ENCODE results near the gene CEP120.
"Not testable (repeated sequence)": the region's sequence is repeated elsewhere in the genome, so short reads cannot be mapped to it uniquely, and the experiment has no call there.

CEP120 gene

GRCh38 chr5:123423278-123424149 lies at the start of gene CEP120:
Gene CEP120 (minus strand): TSS chr5:123423403. CDS start chr5:123422998, 405 bp downstream.
- peak; percentile 97 to 100 (median 98) for DNase-seq
- intact Hi-C loops (cut with DNase I) = loop anchor here (1.0 to 2.0 kb wide), 2 partner anchors 89 to 188 kb away; partner anchors contain the start of gene CSNK1G3

GRCh38 chr5:123472150-123472924 lies 49.1 kb upstream of the CEP120 start:
- no peak for DNase-seq
- intact Hi-C loops (cut with DNase I) = no loop called here

- DNase-seq = no peak
- intact Hi-C loops (cut with DNase I) = no loop called here
These were observed 48.2 kb upstream of the CEP120 start for GRCh38 chr5:123471385-123471784.

- intact Hi-C loops (cut with DNase I); DNase-seq: not testable (repeated sequence)
These were observed 43.6 kb upstream of the CEP120 start for GRCh38 chr5:123466839-123467238.

GRCh38 chr5:123460296-123460729 lies 37.1 kb upstream of the CEP120 start:
- intact Hi-C loops (cut with DNase I) = no loop called here
- DNase-seq = no peak

- intact Hi-C loops (cut with DNase I); DNase-seq: not testable (repeated sequence)
These were observed 35.8 kb upstream of the CEP120 start for GRCh38 chr5:123458994-123459393.

- DNase-seq = no peak
- intact Hi-C loops (cut with DNase I) = no loop called here
These were observed 33.0 kb upstream of the CEP120 start for GRCh38 chr5:123456242-123456641.

GRCh38 chr5:123455640-123456039 lies 32.4 kb upstream of the CEP120 start:
- DNase-seq = no peak
- intact Hi-C loops (cut with DNase I) = no loop called here

GRCh38 chr5:123455095-123455494 lies 31.9 kb upstream of the CEP120 start:
- intact Hi-C loops (cut with DNase I) = no loop called here
- DNase-seq = no peak

- intact Hi-C loops (cut with DNase I) = no loop called here
- no peak for DNase-seq
These were observed 31.2 kb upstream of the CEP120 start for GRCh38 chr5:123454259-123454911.

- DNase-seq = no peak
- intact Hi-C loops (cut with DNase I) = no loop called here
These were observed 29.2 kb upstream of the CEP120 start for GRCh38 chr5:123452401-123452800.

GRCh38 chr5:123451047-123451446 lies 27.8 kb upstream of the CEP120 start:
- DNase-seq = no peak
- intact Hi-C loops (cut with DNase I) = no loop called here

- intact Hi-C loops (cut with DNase I) = no loop called here
- peak in 1 of 10 donors; percentile 30 for DNase-seq
These were observed 27.4 kb upstream of the CEP120 start for GRCh38 chr5:123450640-123451039.

- DNase-seq = no peak
These were observed 26.9 kb upstream of the CEP120 start for GRCh38 chr5:123450114-123450513.

GRCh38 chr5:123449424-123449974 lies 26.3 kb upstream of the CEP120 start:
- no peak for DNase-seq
- intact Hi-C loops (cut with DNase I) = no loop called here

More at GRCh38 chr5:123450114-123450513, 26.9 kb upstream of the CEP120 start:
- intact Hi-C loops (cut with DNase I) = no loop called here

- intact Hi-C loops (cut with DNase I) = no loop called here
- no peak for DNase-seq
These were observed 25.5 kb upstream of the CEP120 start for GRCh38 chr5:123448743-123449142.

GRCh38 chr5:123448017-123448617 lies 24.9 kb upstream of the CEP120 start:
- no peak for DNase-seq

GRCh38 chr5:123444016-123444415 lies 20.8 kb upstream of the CEP120 start:
- intact Hi-C loops (cut with DNase I) = no loop called here
- DNase-seq = no peak

More at GRCh38 chr5:123448017-123448617, 24.9 kb upstream of the CEP120 start:
- intact Hi-C loops (cut with DNase I) = no loop called here

- intact Hi-C loops (cut with DNase I) = no loop called here
These were observed 18.2 kb upstream of the CEP120 start for GRCh38 chr5:123441408-123441807.

More at GRCh38 chr5:123441408-123441807, 18.2 kb upstream of the CEP120 start:
- no peak for DNase-seq
